Measurements from ENCODE around the gene GRAMD1B.
"Not testable (repeated sequence)": the region's sequence is repeated elsewhere in the genome, so short reads cannot be mapped to it uniquely, and the experiment has no call there.

GRAMD1B gene

DNA sequence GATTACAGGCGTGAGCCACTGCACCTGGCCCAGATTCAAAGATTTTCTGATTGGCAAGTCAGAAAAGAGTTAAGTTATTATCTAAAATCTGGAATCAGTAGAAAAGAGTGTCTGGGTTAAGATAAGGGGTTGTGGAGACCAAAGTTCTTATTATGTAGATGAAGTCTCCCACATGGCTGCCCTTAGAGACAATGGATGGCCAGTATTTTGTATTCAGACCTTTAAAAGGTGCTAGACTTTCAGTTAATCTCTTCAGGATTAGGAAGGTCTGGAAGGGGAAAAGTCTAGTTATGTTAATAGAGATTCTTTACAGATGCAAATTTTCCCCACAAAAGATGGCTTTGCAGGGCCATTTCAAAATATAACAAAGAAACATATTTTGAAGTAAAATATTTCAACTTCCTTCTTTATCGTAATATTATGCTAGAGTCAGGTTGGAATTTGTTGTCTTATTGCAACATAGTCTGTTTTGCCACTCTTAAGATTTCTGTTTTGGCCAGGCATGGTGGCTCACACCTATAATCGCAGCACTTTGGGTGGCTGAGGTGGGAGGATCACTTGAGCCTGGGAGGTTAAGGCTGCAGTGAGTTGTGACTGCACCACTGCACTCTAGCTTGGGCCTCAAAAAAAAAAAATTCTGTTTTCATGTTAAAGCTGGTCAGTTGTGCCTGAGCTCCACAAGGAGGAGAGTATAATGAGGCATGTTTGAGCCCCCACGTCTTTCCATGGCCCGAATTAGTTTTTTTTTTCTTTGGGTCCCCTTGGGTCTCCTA is 14.0 kb downstream of the GRAMD1B start:
- DNase-seq (ENCODE audit: low spot score): no peak

- DNase-seq (ENCODE audit: low spot score): no peak
Observed at GRCh38 chr11:123448823-123449222, 18.8 kb downstream of the GRAMD1B start.

DNA sequence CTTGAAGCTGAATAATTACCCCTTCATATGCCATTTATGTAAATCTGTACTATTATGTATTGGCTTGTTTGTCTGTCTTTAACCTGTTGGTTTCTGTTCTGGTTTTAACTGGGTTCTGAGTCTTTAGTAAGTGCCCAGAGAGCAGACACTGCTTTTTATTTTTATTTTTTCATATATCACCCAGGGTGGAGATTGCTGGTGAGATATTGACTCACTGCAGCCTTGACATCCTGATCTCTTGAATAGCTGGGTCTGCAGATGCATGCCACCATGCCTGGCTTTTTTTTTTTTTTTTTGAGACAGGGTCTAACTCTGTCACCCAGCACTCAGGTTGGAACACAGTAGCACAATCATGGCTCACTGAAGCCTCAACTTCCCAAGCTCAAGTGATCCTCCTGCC is 19.4 kb downstream of the GRAMD1B start:
- DNase-seq (ENCODE audit: low spot score): no peak

DNA sequence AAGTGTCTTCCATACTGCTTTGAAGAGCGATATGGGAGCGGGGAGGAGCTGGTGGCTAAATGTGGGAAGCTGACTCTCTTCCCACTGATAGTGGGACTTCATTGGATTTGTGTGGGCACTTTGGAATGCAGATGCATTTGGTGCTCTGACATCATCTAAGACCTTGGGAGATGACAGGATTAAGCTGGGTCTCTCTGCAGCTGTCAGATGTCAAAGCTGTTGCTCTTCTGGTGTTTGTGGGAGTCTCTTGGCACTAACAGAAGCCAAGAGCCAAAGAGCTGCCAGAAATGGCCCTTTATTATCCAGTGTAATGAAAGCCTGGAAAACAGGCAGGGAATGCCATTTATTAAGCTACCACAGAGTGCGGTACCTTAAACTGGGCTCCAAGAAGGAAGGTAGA is 20.6 kb downstream of the GRAMD1B start:
- DNase-seq (ENCODE audit: low spot score): no peak

- no peak for DNase-seq (ENCODE audit: low spot score)
Observed at GRCh38 chr11:123451183-123451781, 21.2 kb downstream of the GRAMD1B start.

GRCh38 chr11:123452794-123453193 is 22.7 kb downstream of the GRAMD1B start:
- no peak for DNase-seq (ENCODE audit: low spot score)

- no peak for DNase-seq (ENCODE audit: low spot score)
Observed at GRCh38 chr11:123454060-123454651, 24.1 kb downstream of the GRAMD1B start.

- no peak for DNase-seq (ENCODE audit: low spot score)
Observed at GRCh38 chr11:123454796-123455195, 24.7 kb downstream of the GRAMD1B start.

GRCh38 chr11:123456448-123456847 is 26.4 kb downstream of the GRAMD1B start:
- DNase-seq (ENCODE audit: low spot score): not testable (repeated sequence)

DNA sequence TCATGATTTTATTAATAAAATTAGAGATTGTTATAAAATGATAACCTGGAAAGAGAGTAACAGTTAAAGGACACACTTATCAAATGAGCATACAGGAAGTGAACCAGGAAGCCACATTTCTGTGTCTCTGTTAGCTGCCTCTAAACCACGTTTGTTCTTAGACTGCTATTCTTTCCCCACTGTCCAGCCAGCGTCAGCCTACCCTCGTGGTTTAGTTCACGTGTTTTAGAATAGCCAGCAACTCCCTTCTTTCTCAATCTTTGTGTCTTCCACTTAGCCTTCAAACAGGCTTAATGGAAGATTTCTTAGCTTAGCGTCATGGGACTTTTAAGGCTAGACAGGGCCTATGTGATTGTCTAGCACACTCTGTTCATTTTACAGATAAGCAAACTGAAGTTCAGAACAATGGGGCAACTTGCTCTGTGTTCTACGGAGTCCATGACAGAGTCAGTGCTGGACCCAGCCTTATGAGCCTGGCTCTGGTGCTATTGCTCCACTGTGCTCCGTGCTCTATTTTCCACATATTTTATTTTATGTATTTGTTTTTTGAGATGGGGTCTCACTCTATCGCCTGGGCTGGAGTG is 27.2 kb downstream of the GRAMD1B start:
- no peak for DNase-seq (ENCODE audit: low spot score)

- DNase-seq (ENCODE audit: low spot score): no peak
Observed at GRCh38 chr11:123458501-123458900, 28.4 kb downstream of the GRAMD1B start.

DNA sequence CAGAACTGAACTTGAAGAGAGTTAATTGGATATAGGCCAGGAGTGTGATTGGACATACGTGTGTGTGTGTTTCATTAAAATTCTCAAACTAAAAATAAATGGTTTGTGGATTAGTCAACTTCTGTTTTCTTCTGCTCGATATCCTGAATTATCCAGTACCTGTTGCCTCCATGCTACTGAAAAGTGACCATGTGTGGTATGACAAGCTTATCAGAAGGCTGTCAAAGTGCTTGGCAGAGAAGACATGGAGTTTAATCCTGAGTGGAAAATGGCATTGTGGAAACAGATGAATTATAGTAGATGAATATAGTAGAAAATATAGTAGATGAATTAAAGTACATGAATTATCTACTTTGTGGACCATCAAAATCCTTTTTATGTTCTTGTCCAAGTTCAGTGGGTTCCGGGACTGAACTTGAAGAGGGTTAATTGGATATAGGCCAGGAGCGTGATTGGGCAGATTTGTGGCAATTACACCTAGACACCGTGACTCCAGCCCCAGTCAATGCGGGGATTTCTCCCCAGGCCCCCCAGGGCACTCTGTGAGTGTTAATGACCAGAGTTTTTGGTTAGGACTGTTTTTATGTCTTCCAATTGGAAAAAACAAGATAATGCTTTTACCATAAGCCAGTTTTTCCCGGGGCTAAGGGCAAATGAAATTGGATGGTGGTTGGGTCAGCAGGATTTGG is 30.1 kb downstream of the GRAMD1B start:
- DNase-seq (ENCODE audit: low spot score): no peak

GRCh38 chr11:123461164-123461563 is 31.1 kb downstream of the GRAMD1B start:
- no peak for DNase-seq (ENCODE audit: low spot score)

DNA sequence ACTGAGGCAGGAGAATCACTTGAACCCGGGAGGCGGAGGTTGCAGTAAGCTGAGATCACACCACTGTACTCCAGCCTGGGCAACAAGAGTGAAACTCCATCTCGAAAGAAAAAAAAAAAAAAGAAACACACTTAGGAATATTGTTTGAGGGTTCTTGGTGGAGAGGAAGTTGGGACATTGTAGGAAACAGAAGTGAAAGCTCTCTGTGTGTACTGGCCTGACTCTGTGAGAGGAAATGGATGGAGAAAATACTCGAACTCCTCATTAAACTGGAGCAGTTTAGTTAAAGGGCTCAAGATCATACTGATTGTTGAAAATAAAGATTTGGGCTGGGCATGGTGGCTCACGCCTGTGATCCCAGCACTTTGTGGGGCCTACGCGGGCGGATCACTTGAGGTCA is 35.6 kb downstream of the GRAMD1B start:
- DNase-seq (ENCODE audit: low spot score): not testable (repeated sequence)

DNA sequence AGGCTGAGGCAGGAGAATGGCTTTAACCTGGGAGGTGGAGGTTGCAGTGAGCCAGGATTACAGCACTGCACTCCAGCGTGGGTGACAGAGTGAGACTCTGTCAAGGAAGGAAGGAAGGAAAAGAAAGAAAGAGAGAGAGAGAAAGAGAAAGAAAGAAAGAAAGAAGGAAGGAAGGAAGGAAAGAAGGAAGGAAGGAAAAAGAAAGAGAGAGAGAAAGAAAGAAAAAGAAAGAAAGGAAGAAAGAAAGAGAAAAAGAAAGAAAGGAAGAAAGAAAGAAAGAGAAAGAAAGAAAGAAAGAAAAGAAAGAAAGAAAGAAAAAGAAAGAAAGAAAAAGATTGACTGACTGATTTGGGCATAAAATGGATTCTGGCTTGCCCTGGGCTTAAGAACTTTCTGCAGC is 36.1 kb downstream of the GRAMD1B start:
- DNase-seq (ENCODE audit: low spot score): not testable (repeated sequence)

DNA sequence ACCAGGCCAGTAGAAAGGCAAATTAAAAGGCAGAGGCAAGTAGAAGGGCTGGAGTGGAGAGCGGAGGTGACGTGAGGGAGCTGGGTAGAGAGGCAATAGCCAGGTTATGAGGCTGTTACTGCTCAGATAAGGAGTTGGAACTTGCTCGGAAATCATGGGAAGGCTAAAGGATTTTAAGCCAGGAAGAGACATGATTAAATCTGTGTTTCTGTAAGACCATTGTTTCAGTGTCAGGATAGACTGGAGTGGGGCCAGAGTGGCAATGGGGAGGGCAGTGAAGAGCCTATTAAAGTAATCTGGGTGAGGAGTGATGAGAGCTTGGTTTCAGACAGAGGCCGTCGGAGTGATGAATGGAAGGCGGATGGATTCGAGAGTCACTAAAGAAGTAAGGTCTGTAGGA is 39.0 kb downstream of the GRAMD1B start:
- DNase-seq (ENCODE audit: low spot score): no peak

DNA sequence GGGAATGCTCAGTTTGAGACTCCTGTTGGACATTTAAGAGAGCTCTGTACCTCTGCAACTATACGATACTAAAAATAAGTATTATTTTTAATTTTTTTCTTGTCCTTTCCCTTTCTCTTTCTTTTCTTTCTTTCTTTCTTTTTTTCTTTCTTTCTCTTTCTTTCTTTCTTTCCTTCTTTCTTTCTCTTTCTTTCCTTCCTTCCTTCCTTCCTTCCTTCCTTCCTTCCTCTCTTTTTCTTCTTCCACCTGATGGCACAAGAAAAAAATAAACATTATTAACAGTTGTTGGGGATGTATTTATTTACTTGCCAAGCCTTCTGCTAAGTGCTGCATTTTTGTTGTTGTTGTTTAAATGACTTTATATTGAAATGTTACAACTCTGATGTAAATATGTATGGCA is 39.5 kb downstream of the GRAMD1B start:
- no peak for DNase-seq (ENCODE audit: low spot score)

DNA sequence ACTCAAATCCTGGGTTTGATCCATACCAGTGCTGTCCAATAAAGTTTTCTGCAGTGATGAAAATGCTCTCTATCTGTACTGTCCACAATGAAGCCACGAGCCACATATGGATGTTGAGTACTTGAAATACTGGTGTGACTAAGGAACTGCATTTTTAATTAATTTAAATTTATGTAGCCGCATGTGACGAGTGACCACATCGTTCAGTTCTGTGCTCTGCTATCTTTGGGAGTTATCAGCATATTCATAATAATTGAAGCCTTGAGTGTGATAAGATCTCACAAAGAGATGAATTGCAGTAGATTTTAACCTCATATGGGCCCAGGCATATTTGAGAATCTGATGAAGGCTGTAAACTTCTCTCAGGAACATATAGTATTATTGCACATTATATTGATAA is 40.8 kb downstream of the GRAMD1B start:
- no peak for DNase-seq (ENCODE audit: low spot score)

- DNase-seq (ENCODE audit: low spot score): no peak
Observed at GRCh38 chr11:123472236-123472935, 42.3 kb downstream of the GRAMD1B start.

DNA sequence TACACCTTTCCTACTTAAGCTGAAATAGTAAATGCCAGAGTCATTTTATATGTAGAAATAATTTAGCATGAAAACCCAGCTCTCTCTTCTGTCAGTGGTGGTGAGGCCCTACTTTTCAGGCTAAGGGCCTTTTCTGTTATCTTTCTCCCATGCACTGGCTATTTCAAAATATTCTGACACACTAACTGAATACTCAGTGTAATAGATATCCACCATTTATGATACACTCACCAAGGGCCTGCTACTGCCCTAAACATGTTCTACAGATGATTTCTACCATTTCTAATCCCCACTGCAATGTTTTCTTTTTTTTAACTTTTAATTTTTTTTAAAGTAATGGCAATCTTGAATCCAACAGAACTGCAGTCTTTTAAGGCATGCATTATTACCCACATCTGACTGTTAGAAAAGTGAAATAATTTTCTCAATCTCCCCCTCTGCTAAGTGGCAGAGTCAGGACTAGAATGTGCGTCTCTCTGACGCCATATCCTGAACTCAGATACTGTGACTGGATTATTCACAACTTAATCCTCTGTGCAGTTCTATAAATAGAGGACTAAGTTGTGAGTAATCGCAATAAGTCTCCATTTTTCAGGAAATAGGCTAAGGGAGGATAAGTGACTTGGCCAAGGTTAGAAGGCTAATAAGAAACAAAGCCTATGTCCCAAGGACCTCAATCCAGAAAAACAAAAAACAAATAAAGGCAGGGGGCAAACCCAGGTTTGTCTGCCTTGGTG is 44.0 kb downstream of the GRAMD1B start:
- DNase-seq (ENCODE audit: low spot score): peak; percentile 79

- no peak for DNase-seq (ENCODE audit: low spot score)
Observed at GRCh38 chr11:123474994-123475393, 44.9 kb downstream of the GRAMD1B start.

Data from hepatic stellate cell (primary cell).